ENCODE data around the gene C1QTNF5. TPM values are rescaled to one million over a fixed set of nuclear protein-coding genes. Genes with fewer than 3 reads are reported as not detected.

Gene C1QTNF5
- total RNA-seq, 1 donor from 2014 or later: 0.90 TPM

DNA sequence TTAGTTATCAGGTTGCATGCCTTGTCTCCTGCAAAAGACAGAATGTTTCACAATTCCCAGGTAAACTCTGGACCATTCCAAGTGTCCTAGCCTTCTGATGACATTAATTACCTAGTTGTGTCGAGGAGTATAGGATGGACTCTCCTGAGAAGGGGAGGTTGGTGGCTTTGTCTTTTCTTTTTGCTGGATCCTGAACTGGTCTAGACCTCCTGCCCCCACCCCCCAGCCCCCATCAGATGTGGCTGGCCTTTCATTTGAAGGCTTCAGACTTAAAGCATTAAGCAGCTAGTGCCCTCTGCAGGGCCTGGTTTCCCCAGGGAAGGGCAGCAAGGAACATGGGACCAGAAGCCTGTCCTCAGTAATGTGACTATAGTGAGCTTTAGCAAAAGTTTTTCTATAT is 33.5 kb downstream of the C1QTNF5 start:
- H3K36me3 ChIP-seq: no peaks in the 10 kb centered on the region
- no peaks in the 10 kb centered on the region for H3K79me2 ChIP-seq (ENCODE audit: low read depth)
- H3K4me2 ChIP-seq: peak overlapping the region; percentile 28
- peaks cover 10% of the 10 kb centered on the region for H4K20me1 ChIP-seq (ENCODE audit: low read depth)
- H3F3A ChIP-seq (ENCODE audit: low read depth): peaks cover 14% of the 10 kb centered on the region
- H3K27me3 Mint-ChIP-seq (ENCODE audit: insufficient read depth, low read depth): no peaks in the 10 kb centered on the region
- H3K4me1 Mint-ChIP-seq: peaks cover 14% of the 10 kb centered on the region
- no peak overlapping the region for H3K4me3 ChIP-seq
- H3K4me3 Mint-ChIP-seq: no peak overlapping the region
- peaks cover 19% of the 10 kb centered on the region for H3K36me3 Mint-ChIP-seq
- peak overlapping the region; percentile 17 for H3K27ac ChIP-seq
- no peaks in the 10 kb centered on the region for H3K9me3 Mint-ChIP-seq
- no peak overlapping the region for H2AFZ ChIP-seq (replicated peaks)
- H3K4me1 ChIP-seq: peaks cover 11% of the 10 kb centered on the region
- no peaks in the 10 kb centered on the region for H3K9me3 ChIP-seq (ENCODE audit: low read depth)
- no peak overlapping the region for H3K27ac Mint-ChIP-seq
- H3K27me3 ChIP-seq: no peaks in the 10 kb centered on the region
- H3K9ac ChIP-seq: no peak overlapping the region
- DNase-seq (ENCODE audit: low spot score): peak; percentile 67
- TF ChIP-seq, protein P1, sequence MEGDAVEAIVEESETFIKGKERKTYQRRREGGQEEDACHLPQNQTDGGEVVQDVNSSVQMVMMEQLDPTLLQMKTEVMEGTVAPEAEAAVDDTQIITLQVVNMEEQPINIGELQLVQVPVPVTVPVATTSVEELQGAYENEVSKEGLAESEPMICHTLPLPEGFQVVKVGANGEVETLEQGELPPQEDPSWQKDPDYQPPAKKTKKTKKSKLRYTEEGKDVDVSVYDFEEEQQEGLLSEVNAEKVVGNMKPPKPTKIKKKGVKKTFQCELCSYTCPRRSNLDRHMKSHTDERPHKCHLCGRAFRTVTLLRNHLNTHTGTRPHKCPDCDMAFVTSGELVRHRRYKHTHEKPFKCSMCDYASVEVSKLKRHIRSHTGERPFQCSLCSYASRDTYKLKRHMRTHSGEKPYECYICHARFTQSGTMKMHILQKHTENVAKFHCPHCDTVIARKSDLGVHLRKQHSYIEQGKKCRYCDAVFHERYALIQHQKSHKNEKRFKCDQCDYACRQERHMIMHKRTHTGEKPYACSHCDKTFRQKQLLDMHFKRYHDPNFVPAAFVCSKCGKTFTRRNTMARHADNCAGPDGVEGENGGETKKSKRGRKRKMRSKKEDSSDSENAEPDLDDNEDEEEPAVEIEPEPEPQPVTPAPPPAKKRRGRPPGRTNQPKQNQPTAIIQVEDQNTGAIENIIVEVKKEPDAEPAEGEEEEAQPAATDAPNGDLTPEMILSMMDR (IDR thresholded peaks at IDR 0.05): peak; percentile 53
- TF ChIP-seq EZH2 (IDR thresholded peaks at IDR 0.05): no peak

DNA sequence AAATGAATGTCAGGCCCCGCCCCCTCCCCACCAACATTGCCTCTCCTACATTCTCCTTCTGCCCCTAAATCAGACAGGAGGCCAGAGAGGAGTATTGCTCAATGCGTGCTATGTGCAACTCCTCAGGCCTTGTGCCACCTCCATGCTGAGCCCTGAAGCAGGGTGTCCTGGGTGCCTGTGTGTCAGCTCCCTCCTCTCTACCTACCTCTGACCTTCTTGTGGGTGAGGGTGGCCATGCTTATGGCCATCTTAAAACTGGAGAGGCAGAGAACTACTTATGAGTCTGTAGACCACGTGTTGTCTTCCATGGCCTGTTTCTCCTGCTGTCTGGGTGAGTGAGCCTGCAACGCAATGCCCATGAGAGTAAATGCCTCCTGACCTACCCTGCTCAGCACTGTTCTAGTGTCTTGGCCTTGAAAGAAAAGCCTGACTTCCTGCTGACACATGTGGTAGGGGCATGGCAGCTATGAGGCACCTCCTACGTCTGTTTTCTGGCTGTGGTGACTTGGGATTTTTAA is 34.3 kb downstream of the C1QTNF5 start:
- Histone ChIP-seq H3K36me3 (no peaks in the 10 kb centered on the region), H3K79me2 (ENCODE audit: low read depth) (no peaks in the 10 kb centered on the region), H2AFZ (replicated peaks) (no peak overlapping the region), H3K4me1 (peaks cover 11% of the 10 kb centered on the region), H3F3A (ENCODE audit: low read depth) (peaks cover 14% of the 10 kb centered on the region), H3K4me2 (peak overlapping the region; percentile 28), H3K27ac (peak overlapping the region; percentile 17), H3K4me3 (no peak overlapping the region), H4K20me1 (ENCODE audit: low read depth) (peaks cover 10% of the 10 kb centered on the region), H3K27me3 (no peaks in the 10 kb centered on the region), H3K9me3 (ENCODE audit: low read depth) (no peaks in the 10 kb centered on the region), H3K9ac (no peak overlapping the region)
- no peak for DNase-seq (ENCODE audit: low spot score)
- no peaks in the 10 kb centered on the region for H3K9me3 Mint-ChIP-seq
- no peaks in the 10 kb centered on the region for H3K27me3 Mint-ChIP-seq (ENCODE audit: insufficient read depth, low read depth)
- H3K27ac Mint-ChIP-seq: peak overlapping the region; percentile 63
- H3K4me3 Mint-ChIP-seq: peak overlapping the region; percentile 42
- peaks cover 21% of the 10 kb centered on the region for H3K36me3 Mint-ChIP-seq
- TF ChIP-seq EZH2 (IDR thresholded peaks at IDR 0.05): no peak
- no peak for TF ChIP-seq EZH2phosphoT487 (IDR thresholded peaks at IDR 0.05)
- TF ChIP-seq, protein P1 (IDR thresholded peaks at IDR 0.05): no peak
- H3K4me1 Mint-ChIP-seq: peaks cover 14% of the 10 kb centered on the region

DNA sequence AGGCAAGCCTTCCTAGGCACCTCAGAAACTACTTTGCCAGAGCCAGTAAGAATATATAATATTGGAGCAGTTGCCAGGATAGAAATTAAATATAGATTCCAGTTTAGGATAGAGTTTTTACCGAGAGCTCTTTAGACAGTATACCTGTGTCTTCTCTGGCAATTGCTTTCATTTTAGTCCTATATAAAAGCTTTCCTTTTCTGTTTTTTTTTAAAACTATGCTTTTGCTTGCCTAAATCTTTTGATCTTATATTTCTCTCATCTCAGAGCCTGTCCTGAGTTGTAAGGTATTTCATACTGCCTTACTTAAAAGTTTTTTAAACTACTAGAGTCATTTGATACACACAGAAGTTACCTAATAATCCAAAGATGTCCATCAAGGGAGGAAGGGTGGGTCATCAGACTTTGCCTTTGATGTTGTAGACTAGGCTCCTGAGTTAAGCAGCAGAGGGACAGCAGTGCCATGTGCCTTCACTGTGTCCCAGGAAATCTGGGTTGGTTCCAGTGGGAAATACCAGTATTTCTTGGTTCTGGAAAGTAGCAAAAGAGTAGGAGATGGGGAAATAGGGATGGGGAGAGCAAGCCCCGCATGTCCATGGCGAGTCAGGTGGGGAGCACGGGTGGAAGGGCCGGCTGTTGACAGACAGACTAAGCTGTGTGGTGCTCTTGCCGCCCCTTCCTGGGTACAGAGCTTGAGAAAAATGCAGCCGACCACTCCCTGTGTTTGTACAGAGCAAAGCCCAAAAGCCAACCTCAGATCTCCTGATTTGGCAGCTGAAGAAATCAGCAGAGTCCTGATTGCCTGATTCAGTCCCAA is 34.9 kb downstream of the C1QTNF5 start:
- no peak overlapping the region for H3K27ac ChIP-seq
- Mint-ChIP-seq H3K27ac (no peak overlapping the region), H3K27me3 (ENCODE audit: insufficient read depth, low read depth) (no peaks in the 10 kb centered on the region), H3K9me3 (no peaks in the 10 kb centered on the region), H3K4me1 (peaks cover 14% of the 10 kb centered on the region), H3K4me3 (no peak overlapping the region), H3K36me3 (peaks cover 24% of the 10 kb centered on the region)
- no peaks in the 10 kb centered on the region for H3K36me3 ChIP-seq
- H3K9me3 ChIP-seq (ENCODE audit: low read depth): no peaks in the 10 kb centered on the region
- H2AFZ ChIP-seq (replicated peaks): no peak overlapping the region
- H3K4me3 ChIP-seq: no peak overlapping the region
- DNase-seq (ENCODE audit: low spot score): no peak
- no peaks in the 10 kb centered on the region for H3K79me2 ChIP-seq (ENCODE audit: low read depth)
- H3K9ac ChIP-seq: no peak overlapping the region
- peaks cover 14% of the 10 kb centered on the region for H3F3A ChIP-seq (ENCODE audit: low read depth)
- TF ChIP-seq EZH2 (IDR thresholded peaks at IDR 0.05): no peak
- TF ChIP-seq EZH2phosphoT487 (IDR thresholded peaks at IDR 0.05): no peak
- TF ChIP-seq, protein P1 (IDR thresholded peaks at IDR 0.05): no peak
- H4K20me1 ChIP-seq (ENCODE audit: low read depth): peaks cover 10% of the 10 kb centered on the region
- H3K4me1 ChIP-seq: peaks cover 11% of the 10 kb centered on the region
- H3K4me2 ChIP-seq: no peak overlapping the region
- H3K27me3 ChIP-seq: no peaks in the 10 kb centered on the region
